Activated CD8-positive, alpha-beta memory T cell treated with anti-CD3 and anti-CD28 coated beads for 4 hours (primary cell): ENCODE measurements around the gene RBM41.

Experiments used
- DNase-seq, 2 donors: peaks; one replicate each; pipeline ENCODE4 v3.0.0-alpha.2; 2020; ENCODE audit warnings: low read depth in 2 of 2

RBM41 gene

GRCh38 chrX:107029752-107030151 lies 88.9 kb downstream of the RBM41 start:
- DNase-seq: no peak

GRCh38 chrX:107025545-107025944 lies 93.1 kb downstream of the RBM41 start:
- no peak for DNase-seq

- no peak for DNase-seq
Observed at GRCh38 chrX:107014936-107015335, 103.7 kb downstream of the RBM41 start.
